GM19324 (cell line): ENCODE measurements around the gene TEX51.

Source experiments
- ATAC-seq: cut with Tn5 transposase; IDR thresholded peaks from one replicate; pipeline ENCODE4 v1.9.1; 2021; ENCODE audit warnings: mild to moderate bottlenecking, moderate library complexity; ENCODE audit not compliant: unreplicated experiment, low FRiP score

TEX51 gene

DNA sequence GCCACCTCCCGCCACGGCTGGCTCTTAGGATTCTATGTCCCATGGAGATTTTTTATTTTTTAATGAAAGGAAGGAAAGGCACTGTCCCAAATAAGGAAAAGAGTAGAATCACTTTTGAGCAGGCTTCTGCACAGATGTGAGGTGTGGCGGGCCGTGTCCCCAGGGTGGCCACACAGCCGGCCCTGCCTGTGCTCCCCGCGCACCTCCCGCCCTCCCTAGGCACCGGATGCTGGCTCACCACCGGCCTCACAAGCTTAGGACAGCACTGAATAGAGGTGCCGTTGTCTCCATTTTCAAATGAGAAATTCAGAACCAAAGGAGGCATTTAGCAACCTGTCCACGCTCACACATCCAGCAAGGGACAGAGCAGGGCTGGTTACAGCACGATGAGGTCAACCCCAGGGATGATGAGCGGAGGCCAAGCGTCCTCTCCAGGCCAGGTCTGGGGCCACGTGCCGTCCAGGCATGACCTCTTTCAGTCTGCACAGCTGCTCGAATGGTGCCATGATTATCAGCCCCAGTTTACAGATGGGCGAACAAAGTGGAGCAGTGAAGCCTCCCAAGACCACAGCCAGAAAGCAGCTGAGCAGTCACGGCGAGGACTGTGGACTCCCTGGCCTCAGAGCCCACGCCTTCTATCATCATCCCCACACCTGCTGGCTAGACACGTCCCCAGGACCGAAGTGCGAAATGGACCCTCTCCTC, 20.7 kb upstream of the TEX51 start:
- no peak for ATAC-seq

- no peak for ATAC-seq
These were observed 20.1 kb upstream of the TEX51 start for GRCh38 chr2:126878601-126879000.

- ATAC-seq = no peak
These were observed 19.1 kb upstream of the TEX51 start for GRCh38 chr2:126879348-126880298.

GRCh38 chr2:126880324-126880723, 18.4 kb upstream of the TEX51 start:
- ATAC-seq = no peak

DNA sequence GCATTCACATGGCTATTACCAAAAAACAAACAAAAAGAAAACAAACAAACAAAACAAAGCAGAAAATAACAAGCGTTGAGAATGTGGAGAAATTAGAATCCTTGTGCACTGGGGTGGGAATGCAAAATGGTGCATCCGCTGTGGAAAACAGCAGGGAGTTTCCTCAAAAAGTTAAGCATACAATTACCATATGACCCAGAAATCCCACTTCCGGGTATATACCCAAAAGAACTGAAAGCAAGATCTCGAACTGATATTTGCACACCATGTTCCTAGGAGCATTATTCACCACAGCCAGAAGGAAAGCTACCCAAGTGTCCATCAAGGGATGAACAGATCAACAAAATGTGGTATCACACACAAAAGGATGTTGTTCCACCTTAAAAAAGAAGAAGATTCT, 17.9 kb upstream of the TEX51 start:
- ATAC-seq = no peak

GRCh38 chr2:126881591-126881990, 17.1 kb upstream of the TEX51 start:
- no peak for ATAC-seq

GRCh38 chr2:126882181-126882580, 16.5 kb upstream of the TEX51 start:
- ATAC-seq = no peak

DNA sequence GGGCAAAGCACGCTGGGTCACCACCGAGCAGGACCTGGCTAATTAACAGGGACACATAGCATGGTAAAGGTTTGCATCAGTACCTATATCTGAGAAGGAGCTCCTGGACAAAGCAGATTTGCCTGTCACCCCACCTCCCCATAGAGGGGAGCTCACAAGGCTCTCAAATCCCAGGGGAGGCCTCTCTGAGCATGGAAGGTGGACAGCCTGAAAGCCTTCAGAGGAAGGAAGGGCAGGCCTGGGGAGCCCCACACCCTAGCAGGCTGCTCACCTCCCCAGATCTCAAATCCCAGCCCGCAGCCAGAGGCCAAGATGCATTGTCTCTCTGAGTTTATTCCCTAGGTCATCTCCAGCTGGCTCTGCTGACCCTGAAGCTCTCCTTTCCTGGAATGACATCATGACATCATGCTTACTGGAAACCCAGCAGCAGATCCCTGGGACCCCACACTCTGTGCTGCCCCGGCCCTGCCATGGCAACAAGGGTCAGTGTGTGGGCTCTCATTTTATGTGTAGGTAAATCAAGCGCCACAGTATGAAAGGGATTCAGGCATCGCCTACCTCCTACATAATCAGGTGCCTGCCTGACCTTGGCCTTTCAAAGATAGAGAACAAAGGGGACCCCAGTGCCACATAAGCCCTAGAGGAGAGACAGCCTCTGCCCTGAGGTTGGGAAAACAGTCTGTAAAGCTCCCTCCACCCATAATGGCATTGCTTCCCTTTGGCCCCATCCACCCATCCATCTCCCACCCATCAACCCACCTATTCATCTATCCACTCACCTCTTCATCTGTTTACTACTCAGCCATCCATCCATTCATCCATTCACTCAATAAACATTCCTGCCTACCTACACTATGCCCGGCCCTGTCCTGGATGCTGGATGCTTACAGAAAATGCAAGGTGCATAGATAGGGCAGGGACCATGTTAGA, 15.7 kb upstream of the TEX51 start:
- ATAC-seq = no peak

DNA sequence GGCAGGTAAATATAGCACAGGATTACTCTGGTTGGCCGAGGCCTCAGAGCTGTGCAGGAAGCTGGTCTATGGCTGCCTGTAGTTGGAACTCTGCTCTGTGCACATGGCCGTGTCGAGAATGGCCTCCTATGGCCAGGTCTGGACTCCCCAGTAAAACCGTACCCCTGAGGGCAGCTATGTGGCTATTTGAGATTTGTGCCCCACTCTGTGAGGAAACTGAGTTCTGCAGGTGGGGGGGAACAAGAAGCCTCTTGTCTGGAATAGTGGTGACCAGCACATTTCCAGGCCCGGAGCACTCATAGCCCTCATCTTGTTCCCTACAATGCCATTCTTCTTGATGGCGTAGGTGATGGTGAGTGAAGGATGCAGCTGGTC, 15.0 kb upstream of the TEX51 start:
- ATAC-seq = no peak

GRCh38 chr2:126884861-126885750, 13.6 kb upstream of the TEX51 start:
- no peak for ATAC-seq

DNA sequence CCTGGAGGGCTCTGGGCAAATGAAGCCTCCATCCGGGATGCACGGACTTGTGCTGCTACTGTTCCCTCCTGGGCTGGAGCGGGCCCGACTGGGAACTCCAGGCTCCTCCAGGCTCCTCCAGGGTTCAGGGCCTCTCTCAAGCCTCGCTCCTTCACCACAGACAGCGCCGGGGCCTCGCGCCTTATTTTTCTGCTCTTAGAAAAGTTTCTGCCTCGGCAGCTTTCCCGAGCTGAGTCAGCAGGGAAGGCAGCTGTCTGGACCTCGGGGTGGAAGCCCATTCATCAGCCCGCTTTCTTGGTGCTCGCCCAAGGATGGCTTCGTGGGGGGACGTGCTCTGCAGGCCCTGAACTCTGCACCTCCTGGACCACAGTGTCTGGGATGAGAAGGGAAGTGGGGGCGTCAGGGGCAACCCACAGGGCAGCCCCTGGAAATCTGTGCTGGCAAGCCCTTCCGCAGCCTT, 12.9 kb upstream of the TEX51 start:
- no peak for ATAC-seq

GRCh38 chr2:126886211-126886915, 12.3 kb upstream of the TEX51 start:
- ATAC-seq = no peak

DNA sequence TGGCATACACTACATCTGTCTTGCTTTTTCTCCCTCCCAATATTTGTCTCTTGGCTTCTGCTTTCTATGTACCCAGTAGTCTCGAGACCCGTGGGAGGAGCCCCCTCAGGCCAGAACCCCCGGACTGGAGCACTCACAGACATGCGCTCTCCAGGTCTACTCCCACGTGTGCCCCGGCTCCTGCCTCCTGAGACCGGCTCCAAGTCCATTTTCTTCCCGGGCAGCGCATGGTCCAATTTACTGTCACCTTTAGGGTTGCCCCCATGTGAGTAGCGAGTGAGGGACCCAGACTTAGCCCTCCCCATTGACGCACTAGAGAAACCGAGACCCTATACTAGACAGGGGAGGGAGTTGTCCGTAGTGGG, 11.8 kb upstream of the TEX51 start:
- no peak for ATAC-seq

DNA sequence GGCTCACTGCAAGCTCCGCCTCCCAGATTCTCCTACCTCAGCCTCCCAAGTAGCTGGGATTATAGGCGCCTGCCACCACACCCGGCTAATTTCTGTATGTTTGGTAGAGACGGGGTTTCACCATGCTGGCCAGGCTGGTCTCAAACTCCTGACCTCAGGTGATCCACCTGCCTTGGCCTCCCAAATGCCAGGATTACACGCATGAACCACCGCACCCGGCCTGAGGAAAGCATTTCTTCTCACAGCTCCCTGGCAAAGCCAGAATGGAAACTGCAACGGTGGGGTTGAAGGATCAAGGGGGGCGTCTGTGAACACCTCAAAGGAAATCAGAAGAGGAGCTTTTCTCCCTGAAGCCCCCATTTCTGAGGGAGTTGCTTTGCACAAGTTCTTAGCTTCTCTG, 11.2 kb upstream of the TEX51 start:
- ATAC-seq = no peak

DNA sequence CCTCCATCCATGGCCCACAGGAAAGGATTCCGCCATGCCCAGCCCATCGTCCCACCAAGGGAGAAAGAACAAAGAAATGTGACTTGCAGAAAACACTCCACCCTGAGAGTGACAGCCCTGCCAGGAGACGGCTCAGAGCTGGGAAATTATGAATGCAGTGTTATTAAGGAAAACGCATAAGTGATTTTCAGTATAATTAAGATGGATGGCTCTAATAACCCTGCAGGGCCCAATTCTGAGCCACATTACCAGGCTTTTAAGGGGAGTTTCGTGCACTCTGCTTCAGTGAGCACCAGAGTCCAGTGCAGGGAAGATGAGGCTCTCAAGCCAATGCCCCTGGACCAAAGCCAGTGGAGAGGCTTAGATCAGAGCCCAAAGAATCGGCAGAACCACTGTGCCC, 10.6 kb upstream of the TEX51 start:
- ATAC-seq = no peak

- ATAC-seq = no peak
These were observed 9.6 kb upstream of the TEX51 start for GRCh38 chr2:126889071-126889470.

DNA sequence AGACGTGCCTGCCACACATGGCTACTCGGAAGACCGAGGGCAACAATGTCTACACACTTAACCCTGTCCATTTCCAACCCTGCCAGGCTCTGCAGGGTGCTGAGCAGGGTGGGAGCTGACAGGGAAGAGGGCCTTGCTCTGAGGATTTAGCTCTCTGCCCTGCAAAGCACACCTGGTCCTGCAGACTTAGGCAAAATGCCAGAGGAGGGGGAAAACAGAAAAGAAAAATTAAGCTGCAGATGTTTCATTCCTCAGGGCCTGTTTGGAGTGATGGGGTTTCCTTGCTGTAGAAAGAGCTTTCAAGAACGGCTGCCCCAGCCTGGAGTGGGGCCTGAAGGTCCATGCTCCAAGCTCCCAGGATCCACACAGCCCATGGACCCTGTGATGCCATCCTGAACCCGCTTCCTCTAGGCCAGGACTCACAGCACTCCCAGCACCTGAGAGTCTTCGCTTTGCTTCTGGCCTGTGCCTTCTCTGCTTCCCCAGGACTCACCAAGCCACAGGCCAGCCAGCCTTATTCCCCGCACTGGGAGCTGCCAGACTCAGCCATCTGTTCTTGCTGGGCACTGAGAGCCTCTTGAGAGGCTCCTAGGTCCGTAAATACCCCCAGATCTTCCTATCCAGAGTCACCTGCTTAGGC, 9.1 kb upstream of the TEX51 start:
- no peak for ATAC-seq

- ATAC-seq = no peak
These were observed 8.6 kb upstream of the TEX51 start for GRCh38 chr2:126890136-126890510.
